WTC11 (cell line): ENCODE data around the gene RILP. TPM values are rescaled to one million over a fixed set of nuclear protein-coding genes. Genes with fewer than 3 reads are reported as not detected.

Experiments
- ATAC-seq: fragments of 200-7000 bp; cut with Tn5 transposase; 2 replicates; pipeline ENCODE4 v1.10.0; 2021; ENCODE audit warnings: mild to moderate bottlenecking, moderate library complexity
- CTCF ChIA-PET: fragments of 300-600 bp; sonication (Branson Sonifier 250); formaldehyde crosslinking; loops from one replicate; lab custom pipeline; 2021; ENCODE audit warnings: antibody characterized with exemption; lab: Charles Lee
- POLR2A ChIA-PET: fragments of 350-600 bp; sonication (Branson Sonifier 250); formaldehyde crosslinking; loops from one replicate; lab custom pipeline; 2021; ENCODE audit warnings: antibody characterized with exemption; lab: Charles Lee
- DNase-seq: peaks from one replicate; pipeline ENCODE4 v3.0.0; 2021; ENCODE audit warnings: low spot score
- H3K27ac Mint-ChIP-seq: 2 replicates; pipeline ENCODE4 v1.8.0; 2021; ENCODE audit warnings: mixed read lengths
- H3K27me3 Mint-ChIP-seq: 2 replicates; pipeline ENCODE4 v1.8.0; 2021; ENCODE audit warnings: low read depth, mild to moderate bottlenecking, moderate library complexity, mixed read lengths
- H3K36me3 Mint-ChIP-seq: 2 replicates; pipeline ENCODE4 v1.8.0; 2021; ENCODE audit warnings: mixed read lengths
- H3K4me1 Mint-ChIP-seq: 2 replicates; pipeline ENCODE4 v1.8.0; 2022; ENCODE audit warnings: mixed read lengths
- H3K4me3 Mint-ChIP-seq: 2 replicates; pipeline ENCODE4 v1.8.0; 2021; ENCODE audit warnings: mild to moderate bottlenecking, moderate library complexity, mixed read lengths
- H3K9me3 Mint-ChIP-seq: 2 replicates; pipeline ENCODE4 v1.8.0; 2021; ENCODE audit warnings: mixed read lengths
- AFF4 ChIP-seq: sonication (generic); formaldehyde crosslinking; IDR thresholded peaks from 2 replicates; pipeline ENCODE4 v1.8.1; 2023; ENCODE audit warnings: mild to moderate bottlenecking, missing genetic modification reagents, borderline replicate concordance
- ATF3 ChIP-seq: sonication (generic); formaldehyde crosslinking; conservative IDR thresholded peaks from 2 replicates; pipeline ENCODE4 v1.8.1; 2022; ENCODE audit warnings: mild to moderate bottlenecking, missing genetic modification reagents
- CREM ChIP-seq: sonication (generic); formaldehyde crosslinking; IDR thresholded peaks from 2 replicates; pipeline ENCODE4 v1.8.1; 2022; ENCODE audit warnings: mild to moderate bottlenecking, missing genetic modification reagents, moderate library complexity
- CTCF ChIP-seq: fragments of 200-600 bp; IDR thresholded peaks from 2 replicates; pipeline ENCODE4 v1.8.0; 2022; ENCODE audit warnings: antibody characterized with exemption
- E2F4 ChIP-seq: sonication (generic); formaldehyde crosslinking; IDR thresholded peaks from 2 replicates; pipeline ENCODE4 v1.8.1; 2022; ENCODE audit warnings: low read depth, mild to moderate bottlenecking, moderate library complexity, missing genetic modification reagents, borderline replicate concordance
- E2F5 ChIP-seq: sonication (generic); formaldehyde crosslinking; IDR thresholded peaks from 2 replicates; pipeline ENCODE4 v1.8.1; 2022; ENCODE audit warnings: mild to moderate bottlenecking, moderate library complexity, missing genetic modification reagents
- ELF4 ChIP-seq: sonication (generic); formaldehyde crosslinking; IDR thresholded peaks from 2 replicates; pipeline ENCODE4 v1.8.1; 2022; ENCODE audit warnings: low read depth, mild to moderate bottlenecking, moderate library complexity, missing genetic modification reagents
- ERG ChIP-seq: fragments of 250-450 bp; sonication (Bioruptor Pico); IDR thresholded peaks from 2 replicates; pipeline ENCODE4 v1.8.0; 2021; ENCODE audit warnings: mild to moderate bottlenecking
- ESRRA ChIP-seq: sonication (generic); formaldehyde crosslinking; IDR thresholded peaks from 2 replicates; pipeline ENCODE4 v1.8.1; 2022; ENCODE audit warnings: mild to moderate bottlenecking, missing genetic modification reagents, borderline replicate concordance
- FOXP4 ChIP-seq: sonication (generic); formaldehyde crosslinking; IDR thresholded peaks from 2 replicates; pipeline ENCODE4 v1.8.0; 2022; ENCODE audit warnings: mild to moderate bottlenecking, missing genetic modification reagents
- GRHL2 ChIP-seq: fragments of 250-450 bp; sonication (Bioruptor Pico); IDR thresholded peaks from 2 replicates; pipeline ENCODE4 v1.8.0; 2022; ENCODE audit warnings: mild to moderate bottlenecking, moderate library complexity; ENCODE audit not compliant: insufficient replicate concordance, severe bottlenecking
- HMGA2 ChIP-seq: fragments of 250-450 bp; sonication (Bioruptor Pico); IDR thresholded peaks from 2 replicates; pipeline ENCODE4 v1.4.0; 2021; ENCODE audit warnings: mild to moderate bottlenecking, moderate library complexity
- NFE2L1 ChIP-seq: sonication (generic); formaldehyde crosslinking; IDR thresholded peaks from 2 replicates; pipeline ENCODE4 v1.8.1; 2023; ENCODE audit warnings: missing genetic modification reagents
- PRDM15 ChIP-seq: sonication (generic); formaldehyde crosslinking; IDR thresholded peaks from 2 replicates; pipeline ENCODE4 v1.8.0; 2022; ENCODE audit warnings: missing genetic modification reagents
- RELA ChIP-seq: sonication (generic); formaldehyde crosslinking; IDR thresholded peaks from 2 replicates; pipeline ENCODE4 v1.8.1; 2022; ENCODE audit warnings: missing genetic modification reagents, mild to moderate bottlenecking, borderline replicate concordance
- SMAD3 ChIP-seq: sonication (generic); formaldehyde crosslinking; IDR thresholded peaks from 2 replicates; pipeline ENCODE4 v1.8.0; 2022; ENCODE audit warnings: missing genetic modification reagents, mild to moderate bottlenecking, borderline replicate concordance
- SMAD4 ChIP-seq: sonication (generic); formaldehyde crosslinking; IDR thresholded peaks from 2 replicates; pipeline ENCODE4 v1.8.0; 2022; ENCODE audit warnings: mild to moderate bottlenecking, missing genetic modification reagents
- ZNF263 ChIP-seq: sonication (generic); formaldehyde crosslinking; IDR thresholded peaks from 2 replicates; pipeline ENCODE4 v1.8.1; 2022; ENCODE audit warnings: low read depth, mild to moderate bottlenecking, moderate library complexity, missing genetic modification reagents
- total RNA-seq: library from RNA; stranded (reverse); gene quantifications from 3 replicates; pipeline ENCODE4 v1.2.3, GENCODE V29; 2021

Gene RILP
- total RNA-seq, 1 experiment from 2014 or later, result 11.7 TPM

- DNase-seq (no peak), ATAC-seq (no peak)
- no peak overlapping the region for H3K4me3 Mint-ChIP-seq
- H3K9me3 Mint-ChIP-seq, result no peaks in the 10 kb centered on the region
- no peaks in the 10 kb centered on the region for H3K36me3 Mint-ChIP-seq
- CTCF ChIA-PET, result interaction anchor here (1.2 to 2.0 kb wide), 3 partner anchors 22 to 40 kb away, joined by 4 to 10 read pairs (median 4); no protein-coding TSS in a partner anchor
- POLR2A ChIA-PET, result interaction anchor here (0.6 kb wide), 1 partner anchor 8 kb away, joined by 3 read pairs; no protein-coding TSS in a partner anchor
- no peaks in the 10 kb centered on the region for H3K27me3 Mint-ChIP-seq
- TF ChIP-seq SMAD4 (CRISPR knock-in tag) (no peak), E2F5 (no peak), ZNF263 (CRISPR knock-in tag) (no peak), NFE2L1 (CRISPR knock-in tag) (no peak), AFF4 (no peak)
- H3K4me1 Mint-ChIP-seq, result peaks cover 9% of the 10 kb centered on the region
- 0 out of 2 replicates have a peak overlapping the region, but pooled peaks have one; percentile 19 for H3K27ac Mint-ChIP-seq
Observed at GRCh38 chr17:1607971-1608320, 41.7 kb downstream of the RILP start.

GRCh38 chr17:1606352-1606985 is 43.2 kb downstream of the RILP start:
- ATAC-seq (no peak), DNase-seq (no peak)
- Mint-ChIP-seq H3K4me1 (peaks cover 9% of the 10 kb centered on the region), H3K4me3 (no peak overlapping the region), H3K27ac (no peak overlapping the region), H3K27me3 (no peaks in the 10 kb centered on the region), H3K9me3 (peaks cover 4% of the 10 kb centered on the region), H3K36me3 (peaks cover 6% of the 10 kb centered on the region)
- ChIA-PET POLR2A (no interaction called here), CTCF (interaction anchor here (2.0 to 3.7 kb wide), 2 partner anchors 23 to 32 kb away, joined by 10 to 24 read pairs; no protein-coding TSS in a partner anchor)
- no peak for TF ChIP-seq ATF3 (CRISPR knock-in tag)
- TF ChIP-seq ERG (CRISPR knock-in tag), result no peak
- TF ChIP-seq ESRRA, result no peak
- TF ChIP-seq E2F4 (CRISPR knock-in tag), result no peak
- no peak for TF ChIP-seq HMGA2 (CRISPR knock-in tag)
- no peak for TF ChIP-seq GRHL2 (CRISPR knock-in tag)
- no peak for TF ChIP-seq CTCF
- TF ChIP-seq ELF4, result no peak
- TF ChIP-seq CREM (CRISPR knock-in tag), result no peak
- TF ChIP-seq SMAD3 (CRISPR knock-in tag), result no peak
- no peak for TF ChIP-seq FOXP4
- no peak for TF ChIP-seq RELA
- no peak for TF ChIP-seq PRDM15 (CRISPR knock-in tag)
